GM12878 (cell line): Measurements from ENCODE around the gene WDR18. TPM values are rescaled to one million over a fixed set of nuclear protein-coding genes. Genes with fewer than 3 reads are reported as not detected.

ENCODE experiments used
- ATAC-seq: fragments of 200-7000 bp; cut with Tn5 transposase; 3 replicates; pipeline ENCODE4 v1.9.1; 2020; ENCODE audit warnings: mild to moderate bottlenecking, moderate library complexity
- BruUV-seq: library from RNA; stranded (reverse); fragments of 400-500 nt; replicated peaks from 2 replicates; lab custom pipeline; 2021; lab: Mats Ljungman, UMichigan
- CTCF ChIA-PET: fragments of 300-600 bp; sonication (Branson Sonifier 250); formaldehyde crosslinking; extraction: SDS; loops from one replicate; lab custom pipeline; 2021; ENCODE audit warnings: inconsistent platforms; lab: Yijun Ruan, JAX
- POLR2A ChIA-PET: fragments of 350-600 bp; formaldehyde crosslinking; extraction: SDS; loops from one replicate; lab custom pipeline; 2021; ENCODE audit warnings: inconsistent platforms; lab: Charles Lee
- RAD21 ChIA-PET: fragments of 300-600 bp; sonication (Branson Sonifier 250); formaldehyde crosslinking; loops from one replicate; lab custom pipeline; 2023; ENCODE audit warnings: antibody characterized with exemption; ENCODE audit not compliant: unreplicated experiment; lab: Charles Lee
- SMC1A ChIA-PET: fragments of 300-600 bp; sonication (Branson Sonifier 250); formaldehyde crosslinking; loops from one replicate; lab custom pipeline; 2023; ENCODE audit not compliant: unreplicated experiment, uncharacterized antibody; lab: Charles Lee
- DNase-seq: peaks from one replicate; pipeline ENCODE4 v3.0.0-alpha.2; 2011; ENCODE audit warnings: low read depth, low spot score
- FAIRE-seq: peaks from 3 replicates; lab custom pipeline; 2011; peaks lifted over from hg19 to GRCh38; lab: Jason Lieb, UNC
- H2AFZ ChIP-seq: 2 replicates; pipeline ENCODE4 v1.6.0; 2011; ENCODE audit warnings: low read depth, low read length, control low read depth; ENCODE audit not compliant: control insufficient read depth
- H3K27ac ChIP-seq: 2 replicates; pipeline ENCODE4 v1.5.1; 2011; ENCODE audit warnings: control low read depth; ENCODE audit not compliant: control insufficient read depth, insufficient read depth
- H3K27me3 ChIP-seq, 2 experiments: replicated peaks in 1 of 2; 2 replicates each; pipeline versions ENCODE4 v1.6.0 to v1.6.1; 2011; ENCODE audit warnings: low read length in 1 of 2; ENCODE audit not compliant: control insufficient read depth in 2 of 2, insufficient read depth in 2 of 2
- H3K36me3 ChIP-seq, 2 experiments: 2 replicates each; pipeline ENCODE4 v1.5.1; 2011; ENCODE audit warnings: low read length in 1 of 2; ENCODE audit not compliant: control insufficient read depth in 2 of 2, insufficient read depth in 2 of 2
- H3K4me1 ChIP-seq: 2 replicates; pipeline ENCODE4 v1.6.1; 2011; ENCODE audit warnings: mild to moderate bottlenecking, low read length, moderate library complexity, mixed read lengths; ENCODE audit not compliant: control insufficient read depth, insufficient read depth
- H3K4me2 ChIP-seq: 2 replicates; pipeline ENCODE4 v1.6.0; 2011; ENCODE audit warnings: control low read depth; ENCODE audit not compliant: control insufficient read depth, insufficient read depth
- H3K4me3 ChIP-seq: fragments of 200-600 bp; sonication (generic); 2 replicates; pipeline ENCODE4 v1.5.1; 2016
- H3K79me2 ChIP-seq: 2 replicates; pipeline ENCODE4 v1.6.0; 2011; ENCODE audit warnings: low read length; ENCODE audit not compliant: control insufficient read depth, insufficient read depth
- H3K9ac ChIP-seq: 2 replicates; pipeline ENCODE4 v1.8.0; 2011; ENCODE audit warnings: low read length, control low read depth, mixed read lengths; ENCODE audit not compliant: control insufficient read depth, insufficient read depth
- H3K9me3 ChIP-seq: replicated peaks from 3 replicates; pipeline ENCODE4 v1.5.1; 2011; ENCODE audit warnings: mild to moderate bottlenecking, low read length; ENCODE audit not compliant: control insufficient read depth, insufficient read depth
- H4K20me1 ChIP-seq: 2 replicates; pipeline ENCODE4 v1.6.0; 2011; ENCODE audit not compliant: control insufficient read depth, insufficient read depth
- GATAD2B ChIP-seq: fragments of 450-650 bp; conservative IDR thresholded peaks from 2 replicates; pipeline ENCODE4 v1.6.1; 2017; ENCODE audit warnings: low read depth, mild to moderate bottlenecking, moderate library complexity
- IRF5 ChIP-seq: fragments of 450-650 bp; IDR thresholded peaks from 2 replicates; pipeline ENCODE4 v1.6.1; 2017; ENCODE audit warnings: borderline replicate concordance
- KAT2A ChIP-seq: conservative IDR thresholded peaks from 2 replicates; pipeline ENCODE4 v1.6.1; 2011; ENCODE audit warnings: low read depth, low read length; ENCODE audit not compliant: control insufficient read depth
- NKRF ChIP-seq: fragments of 450-650 bp; conservative IDR thresholded peaks from 2 replicates; pipeline ENCODE4 v1.6.1; 2017; ENCODE audit warnings: mild to moderate bottlenecking, moderate library complexity
- POLR2AphosphoS5 ChIP-seq: IDR thresholded peaks from 2 replicates; pipeline ENCODE4 v1.6.1; 2011; ENCODE audit warnings: mild to moderate bottlenecking, low read length, inconsistent platforms
- RCOR1 ChIP-seq: conservative IDR thresholded peaks from 2 replicates; pipeline ENCODE4 v1.6.1; 2012; ENCODE audit warnings: low read depth, low read length, improper control_type of control experiment
- RELA ChIP-seq: fragments of 450-650 bp; IDR thresholded peaks from 2 replicates; pipeline ENCODE4 v1.8.0; 2014; ENCODE audit warnings: borderline replicate concordance; ENCODE audit not compliant: partially characterized antibody
- ZNF274 ChIP-seq: IDR thresholded peaks from one replicate; pipeline ENCODE4 v1.8.0; 2011; ENCODE audit not compliant: insufficient read length, insufficient read depth
- WGBS: methylation state at CpG from one replicate; pipeline ENCODE4 v1.1.6; 2016; ENCODE audit warnings: low lambda C conversion rate; ENCODE audit not compliant: insufficient replicate concordance, insufficient coverage; ENCODE audit errors: missing lambda C conversion rate; 5-methylcytosine and 5-hydroxymethylcytosine counted together
- in situ Hi-C: fragments of 300-500 bp; cut with MboI; formaldehyde crosslinking; loops from 9 replicates; pipeline ENCODE4 v1.14.3; 2018; ENCODE audit warnings: mixed read lengths
- intact Hi-C: fragments of 100-400 bp; cut with micrococcal nuclease; formaldehyde crosslinking; loops from one replicate; pipeline ENCODE4 v1.14.2; 2022; ENCODE audit not compliant: unreplicated experiment
- polyA plus RNA-seq, 11 experiments: library from polyadenylated mRNA; depleted of rRNA in 4 of 11; unstranded in 6 of 11; stranded (reverse) in 5 of 11; fragments of >200 nt; fragmentation: Nextera tagmentation in 4 of 11; fragmentation: Illumina TruSeq in 1 of 11; extraction: Ambion mirVana in 4 of 11; extraction: Trizol in 1 of 11; gene quantifications; 1 replicate in 1 of 11; 2 replicates in 10 of 11; pipeline versions ENCODE4 v1.2.1 to v1.2.3, GENCODE V29; 2011 to 2016; ENCODE audit warnings: inconsistent platforms in 2 of 11, missing spikeins in 2 of 11, low read depth in 1 of 11
- total RNA-seq, 4 experiments: library from RNA; depleted of rRNA in 3 of 4; stranded (reverse); fragments of >200 nt in 3 of 4; fragmentation: Illumina TruSeq in 1 of 4; extraction: Trizol in 1 of 4; gene quantifications; 2 replicates each; pipeline versions ENCODE4 v1.2.1 to v1.2.3, GENCODE V29; 2013 to 2021
- TF ChIP-seq, protein P1 (sequence below): fragments of 450-650 bp; IDR thresholded peaks from 2 replicates; pipeline ENCODE4 v1.6.1; 2017; ENCODE audit warnings: antibody characterized with exemption, mild to moderate bottlenecking, moderate library complexity
- TF ChIP-seq, protein P2 (sequence below): IDR thresholded peaks from 2 replicates; pipeline ENCODE4 v1.6.1; 2012; ENCODE audit warnings: low read depth, low read length, improper control_type of control experiment
- TF ChIP-seq, protein P3 (sequence below): fragments of 450-650 bp; IDR thresholded peaks from 2 replicates; pipeline ENCODE4 v1.6.1; 2017; ENCODE audit warnings: mild to moderate bottlenecking

The WDR18 gene
- total and polyA plus RNA-seq, 10 of the 15 experiments (the other 5 are each of a cell fraction or from before 2014, with no cell fraction given), result 3.0 to 206 (median 62.3) TPM

GRCh38 chr19:1032264-1032867 lies 48.2 kb downstream of the WDR18 start:
- Histone ChIP-seq H3K9ac (no peak overlapping the region), H3K9me3 (no peaks in the 10 kb centered on the region; the same call in 2 of the 3 replicates), H4K20me1 (0 out of 2 replicates have a peak, but pooled peaks cover 4% of the 10 kb centered on the region), H2AFZ (no peak overlapping the region), H3K36me3 (peaks cover 15 to 22% of the 10 kb centered on the region in 2 experiments), H3K79me2 (peaks cover 38% of the 10 kb centered on the region), H3K4me2 (no peak overlapping the region), H3K27ac (no peak overlapping the region), H3K4me1 (peaks cover 16% of the 10 kb centered on the region), H3K4me3 (no peak overlapping the region), H3K27me3 (no peaks in the 10 kb centered on the region)
- POLR2A ChIA-PET, result interaction anchor here (1.2 kb wide), 1 partner anchor 9 kb away, joined by 4 read pairs; no protein-coding TSS in a partner anchor
- in situ Hi-C loops (no loop called here), intact Hi-C loops (no loop called here)
- SMC1A ChIA-PET, result interaction anchor here (1.7 kb wide), 1 partner anchor 13 kb away, joined by 4 read pairs; no protein-coding TSS in a partner anchor
- CTCF ChIA-PET, result no interaction called here
- no peak for FAIRE-seq
- BruUV-seq, result no TSS peak
- RAD21 ChIA-PET, result no interaction called here
- ATAC-seq, result no peak
- 88% methylated on average over 20 of the region's 20 CpGs for WGBS
- DNase-seq, result no peak
- TF ChIP-seq GATAD2B (no peak), KAT2A (no peak), ZNF274 (no peak), IRF5 (no peak), RCOR1 (no peak), POLR2AphosphoS5 (no peak), RELA (no peak), NKRF (no peak)
- TF ChIP-seq, protein P1, sequence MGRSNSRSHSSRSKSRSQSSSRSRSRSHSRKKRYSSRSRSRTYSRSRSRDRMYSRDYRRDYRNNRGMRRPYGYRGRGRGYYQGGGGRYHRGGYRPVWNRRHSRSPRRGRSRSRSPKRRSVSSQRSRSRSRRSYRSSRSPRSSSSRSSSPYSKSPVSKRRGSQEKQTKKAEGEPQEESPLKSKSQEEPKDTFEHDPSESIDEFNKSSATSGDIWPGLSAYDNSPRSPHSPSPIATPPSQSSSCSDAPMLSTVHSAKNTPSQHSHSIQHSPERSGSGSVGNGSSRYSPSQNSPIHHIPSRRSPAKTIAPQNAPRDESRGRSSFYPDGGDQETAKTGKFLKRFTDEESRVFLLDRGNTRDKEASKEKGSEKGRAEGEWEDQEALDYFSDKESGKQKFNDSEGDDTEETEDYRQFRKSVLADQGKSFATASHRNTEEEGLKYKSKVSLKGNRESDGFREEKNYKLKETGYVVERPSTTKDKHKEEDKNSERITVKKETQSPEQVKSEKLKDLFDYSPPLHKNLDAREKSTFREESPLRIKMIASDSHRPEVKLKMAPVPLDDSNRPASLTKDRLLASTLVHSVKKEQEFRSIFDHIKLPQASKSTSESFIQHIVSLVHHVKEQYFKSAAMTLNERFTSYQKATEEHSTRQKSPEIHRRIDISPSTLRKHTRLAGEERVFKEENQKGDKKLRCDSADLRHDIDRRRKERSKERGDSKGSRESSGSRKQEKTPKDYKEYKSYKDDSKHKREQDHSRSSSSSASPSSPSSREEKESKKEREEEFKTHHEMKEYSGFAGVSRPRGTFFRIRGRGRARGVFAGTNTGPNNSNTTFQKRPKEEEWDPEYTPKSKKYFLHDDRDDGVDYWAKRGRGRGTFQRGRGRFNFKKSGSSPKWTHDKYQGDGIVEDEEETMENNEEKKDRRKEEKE, result no peak
- TF ChIP-seq, protein P2, sequence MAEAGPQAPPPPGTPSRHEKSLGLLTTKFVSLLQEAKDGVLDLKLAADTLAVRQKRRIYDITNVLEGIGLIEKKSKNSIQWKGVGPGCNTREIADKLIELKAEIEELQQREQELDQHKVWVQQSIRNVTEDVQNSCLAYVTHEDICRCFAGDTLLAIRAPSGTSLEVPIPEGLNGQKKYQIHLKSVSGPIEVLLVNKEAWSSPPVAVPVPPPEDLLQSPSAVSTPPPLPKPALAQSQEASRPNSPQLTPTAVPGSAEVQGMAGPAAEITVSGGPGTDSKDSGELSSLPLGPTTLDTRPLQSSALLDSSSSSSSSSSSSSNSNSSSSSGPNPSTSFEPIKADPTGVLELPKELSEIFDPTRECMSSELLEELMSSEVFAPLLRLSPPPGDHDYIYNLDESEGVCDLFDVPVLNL, result no peak
- TF ChIP-seq, protein P3, sequence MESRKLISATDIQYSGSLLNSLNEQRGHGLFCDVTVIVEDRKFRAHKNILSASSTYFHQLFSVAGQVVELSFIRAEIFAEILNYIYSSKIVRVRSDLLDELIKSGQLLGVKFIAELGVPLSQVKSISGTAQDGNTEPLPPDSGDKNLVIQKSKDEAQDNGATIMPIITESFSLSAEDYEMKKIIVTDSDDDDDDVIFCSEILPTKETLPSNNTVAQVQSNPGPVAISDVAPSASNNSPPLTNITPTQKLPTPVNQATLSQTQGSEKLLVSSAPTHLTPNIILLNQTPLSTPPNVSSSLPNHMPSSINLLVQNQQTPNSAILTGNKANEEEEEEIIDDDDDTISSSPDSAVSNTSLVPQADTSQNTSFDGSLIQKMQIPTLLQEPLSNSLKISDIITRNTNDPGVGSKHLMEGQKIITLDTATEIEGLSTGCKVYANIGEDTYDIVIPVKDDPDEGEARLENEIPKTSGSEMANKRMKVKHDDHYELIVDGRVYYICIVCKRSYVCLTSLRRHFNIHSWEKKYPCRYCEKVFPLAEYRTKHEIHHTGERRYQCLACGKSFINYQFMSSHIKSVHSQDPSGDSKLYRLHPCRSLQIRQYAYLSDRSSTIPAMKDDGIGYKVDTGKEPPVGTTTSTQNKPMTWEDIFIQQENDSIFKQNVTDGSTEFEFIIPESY, result no peak
